Keratinocyte (primary cell): Measurements from ENCODE around the gene SCAF8.

Experiments
- CTCF ChIP-seq, 3 experiments: IDR thresholded peaks in 1 of 3; conservative IDR thresholded peaks in 1 of 3; optimal IDR thresholded peaks in 1 of 3; 2 replicates in 2 of 3; 3 replicates in 1 of 3; pipeline versions ENCODE3 to v1.5.1; 2011; ENCODE audit warnings: low read length in 3 of 3, mild to moderate bottlenecking in 3 of 3, moderate library complexity in 2 of 3, control low read depth in 1 of 3, inconsistent platforms in 1 of 3; ENCODE audit not compliant: insufficient read depth in 2 of 3; ENCODE audit errors: extremely low read depth in 1 of 3
- EZH2 ChIP-seq: IDR thresholded peaks from one replicate; pipeline ENCODE4 v1.6.1; 2012; ENCODE audit warnings: inconsistent platforms, mild to moderate bottlenecking, low read length, moderate library complexity

GRCh38 chr6:154754152-154754551, 20.9 kb downstream of the SCAF8 start:
- TF ChIP-seq EZH2: no peak
- no peak for TF ChIP-seq CTCF (optimal IDR thresholded peaks at IDR 0.05 in 1 of 3, IDR thresholded peaks at IDR 0.05 in 1 of 3, conservative IDR thresholded peaks at IDR 0.05 in 1 of 3; ENCODE audit: extremely low read depth in 1 of 3, insufficient read depth in 2 of 3, low read length in 3 of 3)
